ENCODE measurements around the gene SCAF8.
"Not testable (repeated sequence)": the region's sequence is repeated elsewhere in the genome, so short reads cannot be mapped to it uniquely, and the experiment has no call there.

Gene SCAF8

GRCh38 chr6:154733183-154733625 lies at the start of gene SCAF8:
Gene SCAF8 (plus strand): TSS chr6:154733416. CDS start chr6:154733901, 485 bp downstream.
- DNase-seq = peak; percentile 81

GRCh38 chr6:154683756-154684523 lies 49.3 kb upstream of the SCAF8 start:
- DNase-seq = no peak

GRCh38 chr6:154686162-154686561 lies 47.1 kb upstream of the SCAF8 start:
- no peak for DNase-seq

GRCh38 chr6:154689493-154690255 lies 43.5 kb upstream of the SCAF8 start:
- no peak for DNase-seq

GRCh38 chr6:154690857-154691256 lies 42.4 kb upstream of the SCAF8 start:
- DNase-seq = no peak

- no peak for DNase-seq
Observed at GRCh38 chr6:154696661-154697060, 36.6 kb upstream of the SCAF8 start.

- DNase-seq = no peak
Observed at GRCh38 chr6:154703124-154703523, 30.1 kb upstream of the SCAF8 start.

- DNase-seq = no peak
Observed at GRCh38 chr6:154705471-154706113, 27.6 kb upstream of the SCAF8 start.

GRCh38 chr6:154706389-154706788 lies 26.8 kb upstream of the SCAF8 start:
- no peak for DNase-seq

- DNase-seq = no peak
Observed at GRCh38 chr6:154709621-154710020, 23.6 kb upstream of the SCAF8 start.

- DNase-seq = no peak
Observed at GRCh38 chr6:154710689-154711088, 22.5 kb upstream of the SCAF8 start.

GRCh38 chr6:154715446-154715845 lies 17.8 kb upstream of the SCAF8 start:
- no peak for DNase-seq

GRCh38 chr6:154716350-154716749 lies 16.9 kb upstream of the SCAF8 start:
- DNase-seq = not testable (repeated sequence)

- DNase-seq = no peak
Observed at GRCh38 chr6:154719433-154719832, 13.8 kb upstream of the SCAF8 start.

- no peak for DNase-seq
Observed at GRCh38 chr6:154719854-154720253, 13.4 kb upstream of the SCAF8 start.

- DNase-seq = no peak
Observed at GRCh38 chr6:154721460-154721859, 11.8 kb upstream of the SCAF8 start.

GRCh38 chr6:154726887-154727286 lies 6.3 kb upstream of the SCAF8 start:
- no peak for DNase-seq

GRCh38 chr6:154731296-154732218 lies 1.7 kb upstream of the SCAF8 start:
- DNase-seq = no peak

GRCh38 chr6:154732538-154733182 lies 556 bp upstream of the SCAF8 start:
- no peak for DNase-seq

- DNase-seq = peak; percentile 87
Observed at GRCh38 chr6:154733626-154734382, 588 bp downstream of the SCAF8 start.

GRCh38 chr6:154736618-154737259 lies 3.5 kb downstream of the SCAF8 start:
- DNase-seq = no peak

Measured in activated gamma-delta T cell treated with Interleukin-2 at 50 U/mL for 16 hours (primary cell).